Adrenal gland (tissue), 5 donors: ENCODE results near the gene SPATA31D4.

ENCODE experiments used
- CTCF ChIP-seq, 6 experiments: fragments of 450-650 bp in 4 of 6; fragments of 200-600 bp in 2 of 6; sonication (generic) in 1 of 6; IDR thresholded peaks; 1 replicate in 5 of 6; 2 replicates in 1 of 6; pipeline versions ENCODE4 v1.5.1 to v1.8.0; 2016 to 2021; ENCODE audit warnings: antibody characterized with exemption in 6 of 6, mild to moderate bottlenecking in 2 of 6, moderate library complexity in 1 of 6
- POLR2A ChIP-seq, 2 donors: fragments of 450-650 bp; IDR thresholded peaks; one replicate each; pipeline ENCODE4 v1.6.1; 2017; ENCODE audit warnings: antibody characterized with exemption in 2 of 2, mild to moderate bottlenecking in 2 of 2, moderate library complexity in 1 of 2
- donor health status: DM: no; HTN: no; CAD: no.

- TF ChIP-seq CTCF (IDR thresholded peaks at IDR 0.05) (no peak), POLR2A (IDR thresholded peaks at IDR 0.05) (no peak)
These were observed 21.6 kb upstream of the SPATA31D4 start for GRCh38 chr9:81906671-81907070.
